ENCODE results near the gene CIAPIN1. TPM values are rescaled to one million over a fixed set of nuclear protein-coding genes. Genes with fewer than 3 reads are reported as not detected.

Gene CIAPIN1
- total RNA-seq, 4 donors from 2014 or later, result 9.7 to 49.0 (median 26.7) TPM

GRCh38 chr16:57474671-57475661 is 27.8 kb upstream of the CIAPIN1 start:
- Histone ChIP-seq H3K9me3 (no peaks in the 10 kb centered on the region), H3K4me3 (no peak overlapping the region), H3K36me3 (no peaks in the 10 kb centered on the region), H3K4me1 (peaks cover 0 to 2% of the 10 kb centered on the region in 2 donors), H3K27me3 (no peaks in the 10 kb centered on the region), H3K27ac (no peak overlapping the region)
- intact Hi-C loops (cut with DNase I; ENCODE audit: low total_unique reads), result no loop called here
- DNase-seq, result no peak
- no peak for TF ChIP-seq POLR2A (IDR thresholded peaks at IDR 0.05)
- TF ChIP-seq, protein P1, sequence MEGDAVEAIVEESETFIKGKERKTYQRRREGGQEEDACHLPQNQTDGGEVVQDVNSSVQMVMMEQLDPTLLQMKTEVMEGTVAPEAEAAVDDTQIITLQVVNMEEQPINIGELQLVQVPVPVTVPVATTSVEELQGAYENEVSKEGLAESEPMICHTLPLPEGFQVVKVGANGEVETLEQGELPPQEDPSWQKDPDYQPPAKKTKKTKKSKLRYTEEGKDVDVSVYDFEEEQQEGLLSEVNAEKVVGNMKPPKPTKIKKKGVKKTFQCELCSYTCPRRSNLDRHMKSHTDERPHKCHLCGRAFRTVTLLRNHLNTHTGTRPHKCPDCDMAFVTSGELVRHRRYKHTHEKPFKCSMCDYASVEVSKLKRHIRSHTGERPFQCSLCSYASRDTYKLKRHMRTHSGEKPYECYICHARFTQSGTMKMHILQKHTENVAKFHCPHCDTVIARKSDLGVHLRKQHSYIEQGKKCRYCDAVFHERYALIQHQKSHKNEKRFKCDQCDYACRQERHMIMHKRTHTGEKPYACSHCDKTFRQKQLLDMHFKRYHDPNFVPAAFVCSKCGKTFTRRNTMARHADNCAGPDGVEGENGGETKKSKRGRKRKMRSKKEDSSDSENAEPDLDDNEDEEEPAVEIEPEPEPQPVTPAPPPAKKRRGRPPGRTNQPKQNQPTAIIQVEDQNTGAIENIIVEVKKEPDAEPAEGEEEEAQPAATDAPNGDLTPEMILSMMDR (IDR thresholded peaks at IDR 0.05), result no peak

- H3K27me3 ChIP-seq, result no peaks in the 10 kb centered on the region
- intact Hi-C loops (cut with DNase I; ENCODE audit: low total_unique reads), result no loop called here
- no peaks in the 10 kb centered on the region for H3K9me3 ChIP-seq
- no peak for DNase-seq
- no peaks in the 10 kb centered on the region for H3K4me1 ChIP-seq
- TF ChIP-seq, protein P1 (IDR thresholded peaks at IDR 0.05), result no peak
- no peak for TF ChIP-seq POLR2A (IDR thresholded peaks at IDR 0.05)
- no peaks in the 10 kb centered on the region for H3K36me3 ChIP-seq
- H3K27ac ChIP-seq, result no peak overlapping the region
- no peak overlapping the region for H3K4me3 ChIP-seq
Measured at GRCh38 chr16:57473906-57474305, 26.7 kb upstream of the CIAPIN1 start.

- no peaks in the 10 kb centered on the region for H3K36me3 ChIP-seq
- intact Hi-C loops (cut with DNase I; ENCODE audit: low total_unique reads), result no loop called here
Measured at GRCh38 chr16:57473176-57473840, 26.1 kb upstream of the CIAPIN1 start.

DNA sequence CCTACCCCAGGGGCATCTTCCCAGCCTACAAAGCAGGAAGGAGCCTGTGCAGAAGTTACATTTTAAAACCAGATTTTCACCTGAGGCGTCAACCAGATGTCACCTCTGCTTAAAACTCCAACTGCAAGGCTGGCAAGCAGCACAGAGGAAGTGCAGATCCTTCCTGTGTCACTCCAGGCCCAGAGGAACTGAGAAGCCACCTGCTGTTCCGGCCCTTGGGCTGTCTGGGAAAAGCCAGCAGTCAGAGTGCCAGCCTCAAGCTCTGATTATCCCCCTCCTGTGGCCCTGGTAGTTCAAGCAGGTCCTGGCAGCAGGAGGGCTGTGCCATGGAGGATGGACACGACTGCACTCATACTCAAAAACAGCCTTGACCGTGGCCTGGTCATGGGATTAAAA is 25.5 kb upstream of the CIAPIN1 start:
- TF ChIP-seq, protein P1 (IDR thresholded peaks at IDR 0.05), result no peak
- TF ChIP-seq POLR2A (IDR thresholded peaks at IDR 0.05), result no peak
- no peaks in the 10 kb centered on the region for H3K36me3 ChIP-seq

More at GRCh38 chr16:57473176-57473840, 26.1 kb upstream of the CIAPIN1 start:
- no peaks in the 10 kb centered on the region for H3K27me3 ChIP-seq
- no peak overlapping the region for H3K27ac ChIP-seq
- H3K4me1 ChIP-seq, result no peaks in the 10 kb centered on the region
- TF ChIP-seq POLR2A (IDR thresholded peaks at IDR 0.05), result no peak
- TF ChIP-seq, protein P1 (IDR thresholded peaks at IDR 0.05), result no peak
- H3K9me3 ChIP-seq, result no peaks in the 10 kb centered on the region
- no peak for DNase-seq
- H3K4me3 ChIP-seq, result no peak overlapping the region

More for the DNA sequence above, 25.5 kb upstream of the CIAPIN1 start:
- Histone ChIP-seq H3K4me3 (no peak overlapping the region), H3K4me1 (no peaks in the 10 kb centered on the region), H3K9me3 (no peaks in the 10 kb centered on the region), H3K27ac (no peak overlapping the region), H3K27me3 (no peaks in the 10 kb centered on the region)
- intact Hi-C loops (cut with DNase I; ENCODE audit: low total_unique reads), result no loop called here
- no peak for DNase-seq

All from uterus (tissue), 4 donors.